Eye (tissue), 1 donor: Measurements from ENCODE around the gene POLR3C.
"Not testable (repeated sequence)": the region's sequence is repeated elsewhere in the genome, so short reads cannot be mapped to it uniquely, and the experiment has no call there.

Experiments used
- DNase-seq: peaks from one replicate; pipeline ENCODE4 v3.0.0-alpha.2; 2015

Gene POLR3C

DNA sequence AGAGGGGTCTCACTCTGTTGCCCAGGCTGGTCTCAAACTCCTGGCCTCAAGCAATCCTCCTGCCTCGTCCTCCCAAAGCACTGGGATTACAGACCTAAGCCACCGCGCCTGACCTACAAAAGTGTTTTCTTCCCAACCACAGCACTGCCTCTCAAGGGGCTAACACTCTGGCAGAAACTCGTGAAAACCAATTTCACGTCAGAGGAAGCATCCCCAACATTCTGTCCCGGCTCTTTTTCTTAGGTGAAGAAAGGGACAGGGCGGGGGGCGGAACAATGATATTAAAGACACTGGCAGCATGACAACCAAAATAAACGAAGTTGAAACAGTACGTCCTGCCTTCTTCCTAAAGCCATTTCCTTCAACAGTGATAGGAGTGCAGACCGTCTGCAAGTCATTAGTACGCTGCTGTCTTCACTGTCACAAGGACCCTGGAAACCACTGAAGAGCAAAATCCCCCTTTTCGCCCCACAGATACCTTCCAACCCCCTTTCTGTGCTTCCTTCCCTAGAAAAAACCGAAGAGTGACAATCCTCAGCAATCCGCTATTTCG, 1.1 kb upstream of the POLR3C start:
- not testable (repeated sequence) for DNase-seq

DNA sequence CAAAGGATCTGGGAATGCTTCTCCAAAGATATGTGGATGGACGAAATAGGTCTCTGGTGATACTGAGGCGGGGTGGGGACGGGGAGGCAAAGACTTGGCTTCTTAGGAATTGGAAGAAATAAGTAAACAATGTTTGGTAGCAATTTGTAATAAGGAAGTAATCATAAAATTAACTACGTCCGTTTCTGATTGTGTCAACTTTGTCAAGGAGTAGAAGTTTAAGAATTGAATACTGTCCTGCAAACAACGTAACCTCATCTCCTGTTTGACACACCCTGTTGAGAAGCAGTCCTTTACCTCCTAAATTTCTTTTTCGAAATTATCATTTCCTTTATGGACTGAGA, 471 bp downstream of the POLR3C start:
- DNase-seq: no peak

DNA sequence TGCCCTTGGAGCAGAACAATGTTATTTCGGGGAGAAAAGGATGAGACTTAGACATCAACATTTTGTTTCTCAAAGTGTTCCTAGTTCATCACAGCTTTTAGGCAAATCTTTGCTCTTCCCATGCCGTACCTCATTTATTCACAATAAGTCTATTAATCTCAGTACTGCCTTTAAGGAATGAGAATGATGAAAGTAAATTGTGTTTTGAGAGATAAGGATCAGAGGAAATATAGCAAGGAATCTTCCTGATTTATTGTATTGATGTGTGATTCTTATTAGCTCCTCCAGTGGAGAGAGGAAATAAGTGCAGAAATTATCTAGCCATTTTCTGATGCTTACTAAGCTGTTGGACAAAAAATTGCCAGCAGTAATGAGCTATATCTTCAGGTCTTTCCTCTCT, 2.0 kb downstream of the POLR3C start:
- no peak for DNase-seq

DNA sequence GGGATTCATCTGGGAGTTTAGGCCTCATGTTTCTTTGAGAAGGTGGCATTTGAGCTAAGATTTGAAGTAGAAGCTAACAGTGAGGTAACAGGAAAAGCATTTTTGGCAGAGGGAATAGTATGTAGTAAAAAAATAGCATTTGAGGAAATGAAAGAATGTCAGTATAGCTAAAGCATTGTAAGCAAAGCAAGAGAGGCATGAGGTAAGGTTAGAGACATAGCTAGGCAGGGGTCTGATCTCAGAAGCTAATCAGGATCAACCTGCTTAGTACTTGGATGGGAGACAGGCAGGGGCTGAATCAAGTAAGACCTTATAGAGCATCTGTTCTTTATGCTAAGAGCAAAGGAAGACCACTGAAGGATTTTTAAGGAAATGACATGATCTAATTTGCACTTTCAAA, 4.0 kb downstream of the POLR3C start:
- DNase-seq: no peak

DNA sequence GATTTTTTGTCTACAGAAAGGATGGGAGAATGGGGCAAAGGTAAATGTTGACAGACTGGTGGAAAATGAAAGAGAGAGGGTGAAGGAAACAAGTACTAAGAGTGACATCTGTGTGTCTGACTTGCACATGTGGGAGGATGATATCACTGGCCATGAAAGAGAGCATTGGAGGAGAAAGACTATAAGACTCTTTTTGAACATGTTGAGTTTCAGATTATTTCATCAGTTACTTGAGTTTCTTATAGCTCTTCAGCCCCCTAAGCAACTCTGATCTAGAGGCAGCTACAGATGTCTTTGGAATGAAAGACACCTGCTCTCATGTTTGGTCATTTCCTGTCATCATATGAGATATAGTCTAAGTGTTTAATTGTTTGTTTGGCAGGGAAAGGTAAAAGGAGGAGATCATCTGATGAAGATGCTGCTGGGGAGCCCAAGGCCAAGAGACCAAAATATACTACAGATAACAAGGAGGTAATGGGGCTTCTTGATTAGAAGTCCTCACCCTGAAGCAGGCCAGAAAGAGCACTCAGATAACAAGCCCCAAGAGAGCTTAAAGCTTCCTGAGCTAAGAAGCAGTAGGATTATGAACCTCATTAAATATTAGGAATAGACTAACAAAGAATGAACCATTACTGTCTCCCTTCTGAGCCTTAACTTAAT, 4.5 kb downstream of the POLR3C start:
- DNase-seq: no peak

DNA sequence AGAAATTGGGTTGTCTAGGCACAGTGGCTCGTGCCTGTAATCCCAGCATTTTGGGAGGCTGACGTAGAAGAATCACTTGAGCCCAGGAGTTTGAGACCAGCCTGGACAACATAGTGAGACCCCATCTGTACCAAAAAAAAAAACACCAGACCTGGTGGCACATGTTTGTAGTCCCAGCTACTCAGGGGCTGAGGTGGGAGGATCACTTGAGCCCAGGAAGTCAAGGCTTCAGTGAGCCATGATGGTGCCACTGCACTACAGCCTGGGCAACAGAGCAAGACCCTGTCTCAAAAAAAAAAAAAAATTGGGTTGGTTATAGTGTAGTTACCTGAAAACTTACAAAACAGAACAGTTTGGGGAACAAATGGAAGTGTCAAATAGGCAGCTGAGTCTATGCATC, 6.8 kb downstream of the POLR3C start:
- not testable (repeated sequence) for DNase-seq

DNA sequence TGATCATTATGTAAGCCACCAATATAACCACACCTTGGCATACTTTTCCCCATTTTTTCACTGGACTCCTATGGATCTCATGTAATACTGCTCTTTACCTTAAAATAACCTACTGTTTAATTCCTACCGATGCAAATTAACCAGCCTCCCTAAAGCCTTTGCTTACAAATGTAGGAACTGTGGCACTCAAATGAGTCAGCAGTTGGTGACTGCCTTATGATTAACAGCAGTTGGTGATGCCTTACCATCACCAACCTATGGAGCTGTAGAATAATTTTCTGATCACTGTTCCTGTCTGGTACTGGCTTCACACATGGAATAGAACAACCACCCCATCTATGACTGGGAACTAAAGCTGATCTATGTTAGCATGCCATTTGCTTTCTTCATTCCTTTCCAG, 13.7 kb downstream of the POLR3C start:
- DNase-seq: no peak

DNA sequence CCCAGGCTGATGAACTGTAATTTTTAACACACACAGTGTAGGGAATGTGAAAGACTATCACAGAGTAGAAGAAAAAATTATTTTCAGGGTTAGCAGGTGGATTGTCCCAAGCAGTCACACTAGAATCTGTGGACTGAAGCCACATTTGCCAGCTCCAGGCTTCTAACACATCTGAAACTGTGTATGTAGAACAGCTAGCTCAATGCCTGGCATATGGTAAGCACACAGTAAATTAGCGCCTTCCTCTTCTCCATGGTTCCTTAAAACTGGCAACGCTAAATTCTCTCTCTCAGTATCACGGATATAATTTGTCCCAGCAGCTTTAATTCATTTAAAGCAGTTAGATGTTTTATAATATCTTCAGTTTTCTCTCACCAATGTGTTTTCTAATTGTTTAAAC, 19.0 kb downstream of the POLR3C start:
- DNase-seq: no peak

DNA sequence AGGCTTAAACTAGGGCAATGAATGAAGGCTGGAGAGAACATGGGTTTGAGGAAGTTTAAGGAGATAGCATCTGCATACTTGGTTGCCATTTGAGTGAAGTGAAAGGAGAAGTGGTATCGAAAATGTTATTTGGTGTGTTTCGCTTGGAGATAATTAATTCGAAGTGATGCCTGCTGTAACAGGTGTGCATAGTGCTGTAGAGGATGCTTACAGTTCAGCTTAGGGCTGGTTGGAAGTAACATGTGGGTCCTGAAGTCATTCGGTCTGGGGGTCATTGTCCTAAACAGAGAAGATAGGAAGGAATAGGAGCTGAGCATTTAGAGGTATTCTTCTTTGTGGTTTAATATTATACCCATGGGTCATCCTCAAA, 21.1 kb downstream of the POLR3C start:
- no peak for DNase-seq

DNA sequence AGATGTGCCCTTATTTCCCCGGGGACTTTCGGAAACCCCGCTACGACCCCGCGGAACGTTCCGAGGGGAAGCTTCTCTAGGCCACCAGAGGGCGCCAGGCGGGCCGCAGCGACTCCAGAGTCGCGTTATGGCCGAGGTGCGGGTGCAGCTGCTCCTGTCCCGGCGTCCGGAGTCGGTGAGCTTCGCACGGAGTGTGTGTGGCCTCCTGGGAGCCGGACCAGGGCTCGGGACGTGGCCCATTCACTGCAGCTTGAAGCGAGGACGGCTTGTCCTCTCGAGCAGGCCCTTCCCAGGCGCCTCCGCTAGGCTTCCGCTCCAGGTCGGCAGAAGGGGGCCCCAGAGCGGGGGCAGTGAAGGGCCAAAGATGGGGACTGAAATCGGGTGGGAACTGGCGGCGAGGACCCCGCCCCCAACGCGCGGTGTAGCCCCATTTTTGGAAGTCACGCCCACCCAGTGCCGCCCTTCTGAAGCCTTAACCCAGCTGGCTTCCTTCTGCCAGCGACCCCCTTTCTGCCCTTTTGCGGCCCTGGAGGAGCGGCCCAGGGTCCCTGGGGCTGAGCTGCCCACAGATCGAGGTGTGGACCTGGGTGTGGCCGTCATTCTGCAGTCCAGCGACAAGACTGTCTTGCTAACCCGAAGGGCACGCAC, 21.6 kb downstream of the POLR3C start, which contains the start of gene NUDT17:
TSS of gene NUDT17 (plus strand) at position 117 of the 648 bp plus-strand sequence. CDS start at position 128, 11 bp downstream.
- peak; percentile 93 for DNase-seq

DNA sequence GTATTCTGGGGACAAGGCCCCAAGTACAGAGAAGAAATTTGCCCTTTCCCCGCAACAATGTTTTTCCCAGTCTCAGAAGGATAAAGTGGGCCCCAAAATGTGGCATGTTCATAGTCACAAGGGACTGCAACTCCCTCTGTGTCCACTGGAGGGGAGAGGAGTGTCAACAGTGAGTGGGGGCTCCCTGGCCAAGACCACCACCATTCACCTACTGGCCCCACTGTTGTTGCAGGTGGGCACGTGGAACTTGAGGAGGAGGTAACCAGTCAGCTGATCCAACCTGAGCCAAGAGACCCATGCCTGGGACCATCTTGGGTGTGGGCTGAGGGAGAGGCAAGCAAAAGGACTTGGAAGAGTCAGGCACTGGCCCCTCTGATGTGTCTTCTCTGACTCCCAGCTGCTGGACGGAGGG, 22.2 kb downstream of the POLR3C start:
- DNase-seq: peak; percentile 77

DNA sequence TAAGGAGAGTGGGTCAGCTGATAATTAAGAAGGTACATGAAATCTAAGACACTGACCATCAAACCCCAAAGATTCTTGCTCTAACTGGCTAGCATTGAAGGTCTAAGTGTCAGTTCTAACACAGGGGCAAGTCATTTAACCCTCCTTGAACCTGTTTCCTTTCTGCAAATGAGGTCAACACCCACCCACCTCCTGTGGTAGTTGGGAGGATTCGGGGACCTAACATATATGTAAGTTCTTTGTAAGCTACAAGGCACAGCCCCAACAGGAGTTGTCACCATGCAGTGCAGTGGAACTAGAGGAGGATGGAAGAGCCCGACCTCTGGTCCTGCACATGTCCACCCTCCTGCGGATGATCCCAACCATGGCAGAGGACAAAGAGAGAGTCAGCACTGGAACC, 23.8 kb downstream of the POLR3C start:
- no peak for DNase-seq

DNA sequence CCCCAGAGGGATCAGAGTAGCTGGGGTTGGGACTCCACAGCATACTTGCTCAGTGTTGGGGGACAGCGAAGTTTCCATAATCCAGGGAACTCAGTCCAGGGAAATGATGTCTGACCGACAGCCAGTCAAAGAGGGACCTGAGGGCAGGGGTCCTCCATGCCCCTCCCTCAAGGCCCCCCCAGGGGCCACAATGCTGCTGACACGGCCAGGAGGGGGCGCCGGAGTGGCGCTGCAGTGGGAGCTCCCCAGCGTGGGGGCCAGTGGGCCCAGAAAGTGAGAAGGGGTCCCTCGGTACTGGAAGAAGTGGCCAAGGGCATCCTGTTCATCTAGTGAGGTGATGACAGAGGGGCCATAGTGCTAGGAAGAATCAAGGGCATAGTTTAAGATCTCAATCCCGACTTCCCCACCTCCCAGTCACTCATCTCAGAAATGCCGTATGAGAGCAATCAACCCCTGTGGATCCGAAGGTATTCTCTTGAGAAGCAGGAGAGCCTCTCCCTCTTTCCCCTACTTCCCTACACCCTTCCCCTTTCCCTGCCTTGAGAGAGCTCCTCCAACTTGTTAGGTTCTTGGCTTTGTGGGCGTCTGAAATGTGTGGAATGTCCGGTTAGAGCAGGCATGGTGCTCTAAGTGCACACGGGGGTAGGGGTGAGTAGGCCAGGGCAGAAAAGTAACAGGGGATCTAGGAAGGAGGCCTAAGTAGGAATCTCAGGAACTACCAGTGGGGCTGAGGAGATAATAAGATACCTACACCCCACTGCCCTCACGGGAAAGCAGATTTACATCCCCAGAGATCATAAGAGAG, 25.6 kb downstream of the POLR3C start:
- DNase-seq: no peak

DNA sequence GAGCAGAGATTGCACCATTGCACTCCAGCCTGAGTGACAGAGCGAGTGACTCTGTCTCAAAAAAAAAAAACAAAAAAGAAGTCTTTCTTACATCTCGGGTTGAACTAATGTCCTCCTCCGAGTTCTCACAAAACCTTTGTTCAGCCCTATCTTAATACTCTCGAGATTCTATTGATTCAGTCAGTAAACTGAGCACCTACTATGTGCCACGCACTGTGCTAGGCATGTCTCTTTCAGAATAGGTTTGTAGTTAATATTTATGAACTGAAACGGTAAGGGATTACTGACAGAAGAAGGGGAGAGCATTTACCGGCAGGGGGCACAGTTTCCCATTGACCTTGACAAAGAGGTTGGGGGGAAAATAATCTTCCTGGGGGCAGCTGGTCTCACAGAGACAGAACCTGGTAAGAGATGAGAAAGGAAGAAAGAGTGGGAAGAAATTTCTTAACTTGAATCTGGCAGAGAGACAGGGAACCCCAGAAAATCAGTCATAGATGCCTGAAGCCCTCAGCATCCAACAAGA, 31.5 kb downstream of the POLR3C start:
- no peak for DNase-seq

DNA sequence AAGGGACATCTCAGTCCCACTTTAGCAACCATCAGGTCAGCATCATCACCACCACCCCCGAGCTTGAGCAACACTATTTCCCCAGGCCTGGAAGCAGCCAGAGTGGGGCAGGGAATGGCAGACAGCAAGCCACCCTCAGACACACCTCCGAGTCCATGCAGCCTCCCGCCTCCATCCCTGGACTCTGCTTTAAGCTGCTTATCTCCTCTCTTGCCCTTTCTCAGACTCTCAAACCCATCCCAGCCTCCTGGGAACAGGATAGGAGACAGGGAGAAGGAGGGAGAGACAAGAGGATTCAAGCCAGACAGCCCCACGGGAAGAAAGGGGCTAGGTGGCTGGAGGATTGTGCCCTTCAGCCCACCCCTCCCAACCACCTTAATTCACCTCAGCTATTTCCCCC, 33.2 kb downstream of the POLR3C start:
- no peak for DNase-seq

DNA sequence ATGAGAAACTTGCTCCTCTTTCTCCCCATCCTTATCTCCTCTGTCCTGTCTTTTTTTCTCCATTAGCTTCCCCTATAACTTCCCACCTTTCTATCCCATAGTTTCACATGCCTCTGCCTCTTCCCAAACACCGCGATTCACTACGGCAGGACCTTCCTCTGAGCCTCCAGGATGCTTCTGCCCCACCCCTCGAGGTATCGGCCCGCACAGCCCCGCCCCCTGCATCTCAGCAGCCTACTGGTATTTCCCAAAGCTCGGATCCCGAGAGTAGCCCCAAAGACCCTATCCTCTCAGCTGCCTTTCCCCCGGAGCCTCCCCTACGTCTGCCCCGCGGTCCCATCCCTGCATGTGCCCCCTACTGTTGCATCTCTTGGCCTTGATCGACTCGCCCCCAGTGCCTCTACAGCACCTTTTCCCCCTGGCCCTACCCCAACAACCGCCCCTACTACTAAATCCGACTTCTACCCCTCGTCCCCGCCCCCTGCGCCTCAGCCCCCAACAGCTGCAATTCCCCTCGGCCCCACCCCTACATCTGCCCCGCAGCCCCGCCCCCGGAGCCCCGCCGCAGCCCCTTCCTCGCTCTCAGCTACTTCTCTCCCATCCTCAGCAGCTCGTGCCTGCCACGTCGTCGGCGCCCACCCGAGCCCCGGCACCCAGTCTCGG, 34.4 kb downstream of the POLR3C start:
- DNase-seq: no peak

DNA sequence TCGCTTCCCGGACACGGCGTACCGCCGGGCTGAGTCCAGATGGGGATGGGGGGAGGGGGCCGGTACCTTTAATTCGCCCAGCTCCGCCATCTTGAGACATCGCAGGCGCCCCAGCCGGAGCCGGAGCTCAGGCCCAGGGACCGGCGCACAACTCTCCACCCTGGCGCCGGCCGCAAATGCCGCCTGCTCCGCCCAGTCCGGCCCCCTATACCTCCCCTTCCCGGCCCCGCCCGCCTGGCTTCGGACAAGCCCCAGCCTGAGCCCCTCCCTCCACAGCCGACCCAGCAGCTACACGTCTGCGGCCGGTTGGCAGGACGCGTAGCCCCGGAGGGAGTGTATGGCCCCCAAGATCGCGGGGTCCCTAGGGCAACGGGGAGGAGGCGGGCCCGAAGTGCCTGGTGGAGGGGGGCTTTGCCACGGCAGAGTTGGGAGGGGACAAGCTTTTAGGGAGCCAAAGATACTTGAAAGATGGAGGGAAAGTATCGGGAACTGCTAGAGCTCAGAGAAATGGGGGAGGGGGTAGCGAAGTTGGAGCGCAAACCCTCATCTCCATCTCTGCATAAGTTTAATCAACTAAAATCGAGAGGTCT, 35.0 kb downstream of the POLR3C start, which contains the start of gene PIAS3:
TSS of gene PIAS3 (minus strand) at position 181 of the 590 bp plus-strand sequence. CDS start at position 90, 91 bp downstream.
- peak; percentile 97 for DNase-seq

DNA sequence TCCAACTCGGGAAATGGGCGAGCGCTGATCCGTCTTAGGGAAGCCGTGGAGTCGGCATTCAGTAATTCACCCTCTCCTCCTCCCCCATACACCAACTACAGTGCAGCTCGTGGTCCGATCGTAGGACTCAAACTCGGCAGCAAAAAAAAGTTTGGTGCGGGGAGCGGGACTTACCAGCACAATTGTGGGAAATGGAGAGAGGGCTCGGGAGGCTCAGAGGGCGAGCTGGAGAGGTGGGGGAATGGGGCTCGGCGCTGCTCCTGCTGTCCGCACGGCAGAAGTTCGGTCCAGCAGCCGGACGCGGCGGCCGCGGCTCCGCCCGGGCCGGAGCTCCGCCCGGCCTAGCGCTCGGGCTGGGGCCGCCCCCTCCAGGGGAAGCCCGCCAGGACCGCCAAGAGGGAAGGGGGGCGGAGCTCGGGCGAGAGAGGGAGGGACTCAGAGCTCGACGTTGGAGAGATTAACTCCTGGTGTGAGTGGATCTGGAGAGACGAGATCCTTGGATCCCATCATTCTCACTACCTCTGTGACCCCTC, 35.6 kb downstream of the POLR3C start:
- peak; percentile 93 for DNase-seq

DNA sequence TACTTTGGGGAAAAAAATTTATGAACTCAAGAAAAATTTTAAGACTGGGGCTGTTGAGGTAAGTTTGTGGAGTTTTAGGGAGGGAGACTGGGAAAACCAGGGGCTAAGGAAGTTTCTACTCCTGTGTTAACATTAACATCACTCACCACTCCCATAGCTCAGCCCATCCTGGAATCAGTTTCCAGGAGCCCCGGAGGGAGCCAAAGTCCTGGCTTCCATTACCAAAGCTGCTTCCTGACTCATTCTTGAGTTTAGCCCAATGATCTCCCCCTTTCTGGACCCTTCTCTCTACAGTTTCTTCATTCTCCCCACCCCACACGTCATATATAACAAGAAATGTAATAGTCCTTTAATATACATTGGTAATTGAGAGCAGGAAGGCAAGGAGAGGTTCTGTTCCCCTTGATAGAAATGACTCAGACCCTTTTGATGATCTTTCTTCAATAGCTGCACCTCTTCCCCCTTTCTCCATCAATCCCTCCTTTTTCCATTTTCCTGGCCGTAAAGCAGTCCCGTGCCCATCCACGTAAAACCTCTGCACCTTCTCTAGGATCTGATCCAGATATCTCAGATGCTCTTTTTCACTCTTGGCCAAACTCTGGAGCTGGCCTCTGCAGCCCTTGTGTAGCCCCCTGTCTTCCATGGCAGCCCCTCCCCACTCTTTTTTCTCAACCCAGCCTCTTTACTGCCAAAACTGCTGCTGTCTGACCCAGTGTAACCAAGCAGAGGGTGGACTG, 39.5 kb downstream of the POLR3C start:
- peak; percentile 30 for DNase-seq

DNA sequence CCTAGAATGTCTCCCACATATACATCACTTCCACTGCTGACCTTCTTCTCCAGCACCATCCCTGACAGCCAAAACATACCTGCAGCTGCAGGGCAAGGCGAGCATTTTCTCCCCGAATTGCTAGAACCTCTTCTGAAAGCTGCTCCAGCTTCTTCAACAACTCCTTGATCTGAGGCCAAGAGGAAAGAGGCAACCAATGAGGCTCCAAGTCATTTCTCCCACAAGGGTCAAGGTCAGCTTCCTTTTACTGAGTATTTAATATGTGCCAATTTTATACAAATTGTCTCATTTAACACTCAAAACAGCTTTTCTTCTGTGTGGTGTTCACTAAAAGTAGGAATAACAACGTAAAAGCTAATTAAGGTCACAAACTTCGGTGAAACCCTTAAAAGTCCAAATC, 44.2 kb downstream of the POLR3C start:
- DNase-seq: no peak
